DMS153 treated with DMSO at 0.1 percent for 48 hours (cell line): ENCODE data around the gene ZBTB7B.

Experiments
- DNase-seq: peaks from one replicate; lab custom pipeline; 2025; ENCODE audit not compliant: unreplicated experiment; lab: John Stamatoyannopoulos, UW

Gene ZBTB7B

DNA sequence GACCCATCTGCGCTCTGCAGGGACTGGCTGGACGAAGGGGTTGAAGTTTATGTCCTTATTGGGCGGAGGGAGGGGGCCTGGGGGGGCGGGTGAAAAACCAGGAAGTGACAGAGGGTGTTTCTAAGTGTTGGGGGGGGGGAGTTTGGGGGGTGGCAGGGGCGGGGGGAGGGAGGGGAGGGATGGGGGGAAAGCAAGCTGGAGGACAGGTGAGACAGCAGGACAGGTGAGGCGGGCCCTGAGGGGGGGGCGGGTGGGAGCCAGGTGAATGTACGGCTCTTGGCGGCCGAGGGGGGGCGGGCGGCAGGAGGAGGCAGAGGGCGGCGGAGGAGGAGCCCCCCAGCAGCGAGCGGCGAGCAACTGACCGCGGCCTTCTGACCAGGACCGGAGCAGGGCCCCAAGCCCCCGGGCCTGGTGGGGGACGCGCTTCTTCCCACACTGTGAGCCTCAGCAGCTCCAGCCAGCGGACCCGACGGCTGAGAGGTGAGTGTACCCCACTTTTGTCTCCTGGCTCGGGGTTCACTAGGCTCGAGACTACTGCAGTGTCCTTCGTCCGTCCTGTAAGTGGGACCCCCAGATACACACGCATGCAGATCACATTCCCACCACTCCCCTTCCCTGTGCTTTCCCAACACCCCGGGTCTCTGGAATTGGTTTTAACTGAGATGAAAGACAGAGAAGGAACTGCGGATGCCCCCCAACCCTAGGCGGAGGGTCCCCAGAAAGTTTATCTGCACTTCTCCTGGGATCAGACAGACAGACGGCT, at the start of gene ZBTB7B:
Gene ZBTB7B (plus strand): TSS at position 339 of the 763 bp plus-strand sequence. CDS start 11,859 bp downstream, outside the sequence.
- no peak for DNase-seq

GRCh38 chr1:154953611-154954038, 49.0 kb upstream of the ZBTB7B start:
- DNase-seq: no peak

DNA sequence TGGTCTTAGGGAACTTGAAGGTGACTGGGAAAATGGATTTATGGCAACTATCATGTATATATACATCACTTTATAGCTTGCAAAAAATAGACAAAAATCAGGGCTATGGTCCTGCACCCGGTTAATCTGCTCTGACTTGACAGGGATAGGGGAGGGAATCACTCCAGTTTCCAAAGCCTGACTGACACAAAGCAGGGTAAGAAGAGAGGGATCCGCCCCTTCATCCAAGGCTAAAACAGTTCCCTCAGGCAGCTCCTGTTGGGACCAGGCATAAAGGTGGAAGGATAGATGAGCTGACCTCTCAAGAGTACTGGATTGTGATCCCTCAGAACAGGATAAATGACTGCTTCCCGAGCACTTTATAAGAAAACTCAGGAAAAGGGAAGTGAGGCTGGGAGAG, 48.1 kb upstream of the ZBTB7B start:
- DNase-seq: no peak

DNA sequence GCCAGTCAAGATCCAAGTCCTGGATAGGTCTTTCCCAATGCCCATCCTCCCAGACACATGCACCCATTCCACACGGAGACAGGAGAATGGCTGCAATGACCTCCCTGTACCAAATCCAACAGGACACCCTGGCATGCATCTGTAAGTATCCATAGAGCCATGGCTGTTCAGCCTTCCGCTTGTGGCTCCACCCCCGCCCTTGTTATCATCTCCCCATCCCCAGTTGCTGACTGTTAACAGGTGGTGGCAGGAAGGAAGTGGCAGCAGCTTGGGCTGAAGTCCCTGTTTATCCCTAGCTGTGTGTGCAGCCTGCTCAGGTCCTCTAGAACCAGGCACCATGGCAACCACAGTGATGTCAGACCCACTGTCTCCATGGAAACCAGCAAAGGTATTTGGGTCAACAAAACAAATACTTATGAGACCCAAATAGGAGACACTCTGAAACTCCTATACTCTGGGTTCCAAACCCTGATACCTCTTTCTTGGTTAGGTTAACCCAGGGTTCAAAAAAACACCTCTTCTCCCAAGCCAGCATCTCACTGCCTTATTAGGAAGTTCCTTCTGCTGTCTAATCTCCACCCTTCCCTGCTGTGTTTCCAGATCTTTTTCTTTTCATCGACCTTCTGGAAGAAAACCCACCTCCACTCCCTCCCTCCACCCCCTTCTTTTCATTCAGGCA, 47.4 kb upstream of the ZBTB7B start:
- peak; percentile 71 for DNase-seq

GRCh38 chr1:154955718-154956543, 46.7 kb upstream of the ZBTB7B start, which contains the start of gene PBXIP1:
Gene PBXIP1 (minus strand): TSS chr1:154956099. CDS start chr1:154953721, 2,378 bp downstream.
- DNase-seq: peak; percentile 99

DNA sequence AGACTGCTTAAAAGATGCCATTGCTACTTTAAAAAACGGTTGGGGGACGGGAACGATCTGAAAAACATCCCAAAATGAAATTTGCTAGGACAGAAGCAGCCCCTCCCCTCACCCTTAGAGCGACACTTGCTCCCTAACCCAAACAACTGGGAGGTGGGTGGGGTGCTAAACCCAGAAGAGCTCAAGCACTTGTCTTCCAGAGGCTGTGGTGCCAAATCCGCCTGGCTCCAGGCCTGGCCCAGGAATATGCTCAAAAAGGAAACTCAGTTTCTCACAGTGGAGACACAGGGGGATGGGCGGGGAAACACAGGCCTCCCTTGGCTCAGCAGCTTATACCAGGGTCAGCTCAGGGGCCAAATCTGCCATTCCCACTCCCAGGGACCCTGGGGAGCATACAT, 46.1 kb upstream of the ZBTB7B start:
- DNase-seq: no peak

DNA sequence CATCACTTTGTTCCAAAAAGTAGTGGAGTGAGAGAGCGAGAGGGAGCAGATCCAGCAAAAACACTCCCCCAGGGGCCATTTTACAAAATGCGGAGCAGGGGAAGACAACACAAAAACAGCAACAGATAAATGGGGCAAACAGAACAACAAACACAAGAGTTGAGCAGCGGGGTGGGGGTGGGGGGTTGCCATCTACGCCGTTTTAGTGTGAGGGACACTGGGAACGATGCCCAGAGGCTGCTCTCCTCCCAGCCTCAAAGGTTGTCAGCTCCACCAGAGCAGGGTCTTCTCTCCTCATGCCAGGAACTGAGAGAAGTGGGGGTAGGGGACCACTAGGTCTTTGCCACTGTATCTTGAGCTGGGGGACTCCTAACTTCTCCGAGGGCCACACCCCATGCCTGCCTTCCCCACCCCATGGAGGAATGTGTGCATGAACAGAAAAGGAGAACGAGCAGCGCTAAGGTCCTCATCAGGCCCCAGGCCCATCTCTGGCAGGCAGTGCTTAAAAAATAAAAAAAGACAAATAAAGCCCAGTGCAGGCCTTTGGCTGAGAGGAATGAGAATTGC, 45.4 kb upstream of the ZBTB7B start:
- DNase-seq: no peak

- no peak for DNase-seq
Measured at GRCh38 chr1:154958036-154958435, 44.6 kb upstream of the ZBTB7B start.

DNA sequence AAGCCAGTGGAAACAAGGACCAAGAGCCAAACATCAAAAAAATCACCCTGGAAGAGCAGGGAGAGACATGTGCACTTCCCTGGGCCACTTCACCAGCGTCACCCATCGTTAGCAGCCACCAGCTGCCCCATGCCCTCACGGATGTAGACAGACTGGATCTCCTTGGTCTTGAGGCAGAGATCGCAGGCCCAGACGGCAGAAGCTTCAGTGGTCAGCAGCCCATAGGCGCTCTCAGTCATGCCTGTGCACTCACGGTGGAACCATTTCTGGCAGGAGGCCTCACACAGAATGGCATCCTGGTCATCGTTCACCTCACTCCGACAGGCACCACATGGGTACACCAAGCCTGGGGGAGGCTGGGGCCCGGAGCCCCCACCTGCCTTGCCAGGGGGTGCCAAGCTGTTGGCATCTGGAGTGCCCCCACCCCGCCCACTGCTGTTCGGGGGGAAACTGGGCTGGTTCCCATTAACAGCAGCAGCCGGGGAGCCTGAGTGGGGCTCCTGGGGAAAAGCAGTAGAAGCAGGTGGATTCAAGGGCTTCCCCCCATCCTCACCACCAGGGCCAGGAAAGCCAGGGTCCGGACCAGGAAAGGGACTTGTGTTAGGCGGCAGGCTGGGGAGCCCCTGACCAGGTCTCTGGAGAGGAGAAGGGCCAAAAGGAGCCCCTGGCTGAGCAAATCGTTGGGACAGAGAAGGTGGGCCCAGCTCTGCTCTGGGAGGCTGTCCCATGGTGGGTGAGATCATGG, 43.7 kb upstream of the ZBTB7B start:
- DNase-seq: no peak

DNA sequence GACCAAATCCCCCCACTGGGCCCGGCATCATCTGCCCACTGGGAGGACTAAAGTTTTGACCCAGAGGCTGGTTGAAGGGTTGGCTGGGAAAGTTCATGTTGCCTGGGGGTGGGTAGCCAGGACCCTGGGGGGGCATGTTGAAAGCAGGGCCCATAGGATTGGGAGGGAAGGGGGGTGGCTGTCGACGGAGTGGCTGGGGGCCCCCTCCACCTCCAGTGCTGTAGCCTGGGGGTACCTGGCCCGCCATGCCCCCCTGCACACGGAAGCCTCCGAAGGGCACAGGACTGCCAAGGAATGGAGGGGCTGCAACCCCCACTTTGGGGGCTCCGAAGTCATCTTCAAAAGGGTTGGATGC, 43.2 kb upstream of the ZBTB7B start:
- DNase-seq: no peak

DNA sequence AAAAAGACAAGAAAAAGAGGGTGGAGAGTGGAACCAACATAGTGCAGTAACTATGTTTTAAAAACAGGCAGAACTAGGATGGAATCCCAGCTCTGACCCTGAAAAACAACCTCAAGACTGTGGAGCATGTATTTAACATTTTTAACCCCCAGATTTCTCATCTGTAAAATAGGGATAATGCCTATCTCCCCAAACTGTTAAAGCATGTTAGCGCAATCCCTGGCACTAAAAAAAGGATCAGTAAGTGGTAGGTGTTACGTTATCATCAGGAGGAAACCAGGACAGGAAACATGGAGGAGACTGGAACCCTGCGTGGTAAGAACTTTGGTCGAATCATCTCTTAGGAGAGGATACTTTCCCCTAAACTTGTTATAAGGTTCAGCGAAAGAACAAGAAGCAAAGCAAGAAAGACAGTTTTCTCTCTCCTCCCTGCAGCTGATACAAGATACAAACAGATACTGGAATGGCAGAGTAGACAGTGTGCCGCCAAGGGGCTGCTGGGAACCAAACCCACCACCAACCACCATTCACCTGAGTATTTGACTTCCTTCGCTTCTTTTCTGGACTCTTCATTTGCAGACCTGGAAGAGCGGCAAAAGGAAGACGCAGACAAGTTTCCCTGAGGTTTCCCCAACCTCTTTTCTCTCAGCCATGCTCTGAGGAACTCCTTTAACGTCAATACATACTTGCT, 42.0 kb upstream of the ZBTB7B start:
- no peak for DNase-seq

DNA sequence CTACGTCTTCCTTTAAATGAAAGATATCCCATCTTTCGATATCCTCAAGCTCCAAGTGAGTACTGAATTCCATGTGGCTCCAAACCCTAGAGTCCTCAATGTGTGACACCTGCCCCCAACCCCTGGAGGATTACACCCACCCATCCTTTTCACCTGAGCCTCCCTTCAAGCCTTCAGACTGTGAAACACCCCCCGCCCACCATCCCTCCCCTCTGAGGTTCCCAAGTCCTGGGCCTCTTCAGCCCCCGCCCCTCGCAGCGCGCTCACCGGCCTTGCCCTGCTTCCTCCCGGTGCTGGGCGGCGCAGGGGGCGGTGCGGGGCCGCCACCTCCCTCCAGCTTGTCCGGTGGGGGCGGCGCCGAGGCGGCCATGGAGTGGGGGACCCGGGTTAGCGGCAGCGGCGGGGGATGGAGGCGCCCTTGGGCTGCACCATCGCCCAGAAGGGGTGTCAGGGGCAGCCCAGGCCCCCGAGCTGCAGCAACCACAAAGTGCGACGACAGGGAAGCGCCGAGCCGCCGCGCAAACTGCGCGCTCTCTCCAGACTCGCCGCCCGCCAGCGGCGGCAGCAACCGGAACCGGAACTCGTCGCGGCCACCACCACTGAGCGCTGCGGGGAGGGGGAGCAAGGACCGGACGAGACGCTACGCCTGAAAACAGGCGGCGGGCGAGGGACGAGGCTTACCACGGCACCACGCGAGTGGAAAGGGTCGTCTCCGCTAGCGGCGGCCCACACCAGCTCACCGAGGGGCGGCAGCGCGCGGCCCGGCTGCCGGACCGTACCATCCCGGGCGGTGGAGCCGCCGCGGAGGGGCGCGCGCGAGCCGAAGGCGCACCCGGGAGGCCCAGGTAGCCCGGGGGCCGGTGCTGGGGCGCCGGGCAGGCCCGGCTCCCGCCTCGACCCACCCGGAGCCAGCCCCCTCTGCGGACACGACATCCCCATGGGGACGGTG, 41.1 kb upstream of the ZBTB7B start, which contains the start of gene PYGO2:
Gene PYGO2 (minus strand): TSS at position 576 of the 949 bp plus-strand sequence. CDS start 206 bp downstream, at position 370.
- peak; percentile 76 for DNase-seq

- no peak for DNase-seq
Measured at GRCh38 chr1:154962156-154962749, 40.3 kb upstream of the ZBTB7B start.

DNA sequence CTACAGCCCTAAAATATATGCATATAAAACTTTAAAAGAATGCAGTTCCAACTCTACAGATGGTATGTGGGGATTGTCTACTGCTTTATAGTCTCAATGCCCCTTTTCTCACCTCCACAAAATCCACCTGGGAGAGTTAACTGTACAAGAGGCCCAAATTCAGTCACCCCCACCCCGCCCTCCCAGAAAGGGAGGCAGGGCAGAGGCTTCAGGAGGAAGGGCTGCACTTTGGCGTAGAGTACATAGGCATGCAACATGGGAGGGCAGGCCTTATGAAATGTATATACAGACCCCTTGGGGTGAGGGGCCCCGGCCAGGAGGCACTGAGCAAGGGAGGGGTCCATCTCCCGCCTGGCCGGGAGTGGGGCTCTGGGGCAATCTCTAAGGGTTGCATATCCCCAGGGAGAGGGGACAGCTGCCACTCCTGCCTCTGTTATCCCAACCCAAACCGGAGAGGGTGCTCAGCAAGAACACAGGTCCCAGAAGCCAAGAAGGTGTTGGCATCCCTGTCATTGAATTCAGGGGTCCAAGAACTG, 39.7 kb upstream of the ZBTB7B start:
- no peak for DNase-seq

GRCh38 chr1:154963643-154964042, 39.0 kb upstream of the ZBTB7B start:
- no peak for DNase-seq

DNA sequence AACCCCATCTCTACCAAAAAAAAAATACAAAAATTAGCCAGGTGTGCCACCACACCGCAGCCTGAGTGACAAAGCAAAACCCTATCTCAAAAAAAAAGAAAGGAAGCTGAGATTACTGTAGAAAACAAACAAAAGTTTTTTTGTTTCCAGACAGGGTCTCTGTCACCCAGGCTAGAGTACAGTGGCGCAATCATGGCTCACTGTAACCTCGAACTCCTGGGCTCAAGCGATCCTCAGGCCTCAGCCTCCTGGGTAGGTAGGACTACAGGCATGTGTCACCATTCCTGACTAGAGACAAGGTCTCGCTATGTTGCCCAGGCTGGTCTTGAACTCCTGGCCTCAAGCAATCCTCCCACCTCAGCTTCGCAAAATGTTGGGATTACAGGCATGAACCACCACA, 38.2 kb upstream of the ZBTB7B start:
- no peak for DNase-seq

GRCh38 chr1:154966111-154966510, 36.5 kb upstream of the ZBTB7B start:
- no peak for DNase-seq

- no peak for DNase-seq
Measured at GRCh38 chr1:154967331-154967950, 35.2 kb upstream of the ZBTB7B start.
